GM18861 (cell line): ENCODE measurements around the gene SIRT6.
"Not testable (repeated sequence)": the region's sequence is repeated elsewhere in the genome, so short reads cannot be mapped to it uniquely, and the experiment has no call there.

Source experiments
- ATAC-seq: cut with Tn5 transposase; IDR thresholded peaks from one replicate; pipeline ENCODE4 v1.9.1; 2021; ENCODE audit not compliant: unreplicated experiment

Gene SIRT6

DNA sequence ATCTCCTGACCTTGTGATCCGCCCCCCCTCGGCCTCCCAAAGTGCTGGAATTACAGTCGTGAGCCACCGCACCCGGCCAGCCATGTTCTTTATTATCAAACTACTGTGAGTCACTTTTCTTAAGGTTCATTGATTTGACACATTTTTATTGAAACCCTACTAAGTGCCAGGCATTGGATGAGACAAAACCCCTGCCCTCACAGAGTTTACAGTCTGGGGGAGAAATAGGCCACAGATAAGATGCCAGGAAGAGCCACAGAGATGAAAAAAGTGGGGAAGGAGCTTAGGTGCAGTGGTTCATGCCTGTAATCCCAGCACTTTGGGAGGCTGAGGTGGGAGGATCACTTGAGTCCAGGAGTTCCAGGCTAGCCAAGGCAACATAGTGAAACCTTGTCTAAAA lies 43.9 kb downstream of the SIRT6 start:
- ATAC-seq, result no peak

DNA sequence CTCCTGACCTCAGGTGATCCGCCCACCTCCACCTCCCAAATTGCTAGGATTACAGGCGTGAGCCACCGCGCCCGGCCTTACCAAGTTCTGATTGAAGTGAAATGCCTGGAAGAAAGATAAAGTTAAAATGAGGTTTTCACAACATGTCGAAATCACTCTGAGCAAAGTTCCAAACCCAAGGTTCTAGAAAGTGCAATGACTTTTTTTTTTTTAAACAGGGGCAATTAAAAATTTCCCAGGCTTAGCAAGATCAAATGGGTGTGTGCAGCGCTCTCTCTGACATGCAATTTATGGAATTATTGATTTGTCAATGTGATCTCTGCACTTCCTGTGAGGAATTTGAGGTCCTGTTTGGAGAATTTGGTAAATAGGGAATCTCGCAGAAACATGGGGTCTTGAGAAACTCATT lies 45.7 kb downstream of the SIRT6 start:
- ATAC-seq, result no peak

DNA sequence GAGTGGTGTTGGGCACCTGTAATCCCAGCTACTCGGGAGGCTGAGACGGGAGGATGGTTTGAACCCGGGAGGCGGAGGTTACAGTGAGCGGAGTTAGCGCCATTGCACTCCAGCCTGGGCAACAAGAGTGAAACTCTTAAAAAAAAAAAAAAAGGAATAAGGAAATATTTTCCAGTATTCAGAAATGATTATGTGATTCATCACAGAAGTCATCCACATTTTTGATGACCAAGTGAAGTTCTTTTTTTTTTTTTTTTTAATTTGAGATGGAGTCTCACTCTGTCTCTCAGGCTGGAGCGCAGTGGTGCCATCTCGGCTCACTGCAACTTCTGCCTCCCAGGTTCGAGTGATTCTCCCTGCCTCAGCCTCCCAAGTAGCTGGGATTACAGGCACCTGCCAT lies 47.0 kb downstream of the SIRT6 start:
- ATAC-seq, result not testable (repeated sequence)

DNA sequence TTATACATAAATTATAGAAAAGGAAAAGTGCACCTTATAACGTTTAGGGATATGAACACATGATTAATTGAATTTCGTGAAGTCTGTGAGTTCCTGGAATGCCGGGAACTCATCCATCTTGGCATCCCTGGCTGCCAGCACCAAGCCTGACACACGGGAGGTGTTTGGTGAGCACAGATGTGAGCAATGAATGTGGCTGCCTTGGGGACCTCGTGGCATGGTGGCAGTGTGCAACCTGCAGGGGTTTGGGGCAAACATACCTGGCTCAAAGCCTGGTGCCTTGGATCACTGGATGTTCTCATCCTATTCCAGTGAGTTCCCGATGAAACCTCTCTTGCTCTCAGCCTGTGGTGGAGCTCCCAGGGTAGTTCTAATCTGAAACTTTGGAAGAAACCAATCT lies 48.0 kb downstream of the SIRT6 start:
- ATAC-seq, result no peak

DNA sequence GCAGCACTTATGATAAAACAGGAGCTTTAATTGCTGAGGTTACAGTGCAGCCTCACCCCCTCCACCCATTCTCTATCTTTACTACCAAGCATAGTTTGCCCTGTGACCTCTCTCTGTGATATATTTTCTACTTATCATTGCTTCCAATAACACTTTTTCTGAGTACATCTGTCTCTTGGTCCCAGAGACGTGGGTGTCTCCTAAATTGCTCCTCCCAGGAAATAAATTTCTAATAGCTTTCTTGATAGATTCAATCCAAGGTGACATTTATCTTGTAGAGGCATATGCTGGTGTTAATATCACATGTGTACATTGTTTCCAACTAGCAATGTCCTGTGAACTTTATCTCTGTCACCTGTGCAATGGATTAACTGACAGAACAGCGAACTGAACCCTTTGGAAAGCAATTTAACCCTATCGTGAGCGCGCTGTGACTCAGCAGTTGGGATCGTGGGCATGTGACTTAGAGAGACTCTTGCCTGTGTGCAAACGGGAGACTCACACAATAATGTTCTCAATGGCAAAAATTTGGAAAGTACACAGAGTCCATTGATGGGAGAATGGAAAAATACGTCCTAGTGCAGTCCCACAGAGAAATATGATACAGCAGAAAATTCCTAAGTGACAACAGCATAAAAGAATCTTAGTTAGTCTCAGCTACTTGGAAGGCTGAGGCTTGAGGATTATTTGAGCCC lies 51.5 kb downstream of the SIRT6 start:
- no peak for ATAC-seq

DNA sequence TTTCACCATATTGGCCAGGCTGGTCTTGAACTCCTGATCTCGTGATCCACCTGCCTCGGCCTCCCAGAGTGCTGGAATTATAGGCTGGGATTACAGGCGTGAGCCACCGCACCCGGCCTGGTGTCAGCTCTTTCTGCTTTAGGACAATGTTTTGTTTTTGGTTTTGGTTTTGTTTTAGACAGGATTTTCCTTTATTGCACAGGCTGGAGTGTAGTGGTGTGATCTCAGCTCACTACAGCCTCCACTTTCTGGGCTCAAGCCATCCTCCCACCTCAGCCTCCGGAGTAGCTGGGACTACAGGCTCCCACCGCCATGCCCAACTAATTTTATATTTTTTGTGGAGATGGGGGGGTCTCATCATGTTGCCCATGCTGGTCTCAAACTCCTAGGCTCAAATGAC lies 53.3 kb downstream of the SIRT6 start:
- ATAC-seq, result not testable (repeated sequence)

DNA sequence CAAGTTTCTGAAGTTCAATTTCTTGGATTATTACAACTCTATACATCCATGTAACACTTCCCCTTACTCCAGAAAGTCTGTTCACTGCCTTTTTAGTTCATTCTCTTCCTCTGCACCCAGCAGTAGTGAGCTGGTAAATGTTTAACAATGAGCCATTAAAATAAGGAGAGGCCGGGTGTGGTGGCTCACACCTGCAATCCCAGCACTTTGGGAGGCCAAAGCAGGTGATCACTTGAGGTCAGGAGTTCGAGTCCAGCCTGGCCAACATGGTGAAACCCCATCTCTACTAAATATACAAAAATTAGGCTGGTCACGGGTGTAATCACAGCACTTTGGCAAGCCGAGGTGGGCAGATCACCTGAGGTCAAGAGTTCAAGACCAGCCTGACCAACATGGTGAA lies 55.0 kb downstream of the SIRT6 start:
- ATAC-seq, result not testable (repeated sequence)

DNA sequence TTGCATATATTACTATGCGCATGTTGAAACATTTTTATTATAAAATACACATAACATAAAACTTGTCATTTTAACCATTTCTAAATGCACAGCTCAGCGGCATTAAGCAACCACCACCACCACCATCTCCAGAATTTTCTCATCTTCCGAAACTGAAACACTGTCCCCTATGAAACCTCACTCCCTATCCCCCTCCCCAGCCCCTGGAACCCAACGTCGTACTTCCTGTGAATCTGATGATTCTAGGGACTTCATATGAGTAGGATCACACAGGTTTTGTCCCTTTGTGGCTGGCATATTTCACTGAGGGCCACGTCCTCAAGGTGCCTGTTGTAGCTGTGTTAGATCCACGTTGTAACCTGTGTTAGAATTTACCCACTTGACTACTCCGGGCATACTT lies 57.7 kb downstream of the SIRT6 start:
- ATAC-seq, result no peak
